HUES48 (cell line): ENCODE results near the gene VMP1.

Source experiments
- H3K27ac ChIP-seq: one replicate; pipeline ENCODE4 v1.7.0; 2013; ENCODE audit warnings: low read depth, low read length, inconsistent platforms
- H3K27me3 ChIP-seq: 2 replicates; pipeline ENCODE4 v1.6.1; 2013; ENCODE audit warnings: mild to moderate bottlenecking, low read length; ENCODE audit not compliant: control insufficient read depth, insufficient read depth
- H3K36me3 ChIP-seq: 2 replicates; pipeline ENCODE4 v1.6.1; 2013; ENCODE audit warnings: low read length; ENCODE audit not compliant: control insufficient read depth, insufficient read depth
- H3K4me1 ChIP-seq: 2 replicates; pipeline ENCODE4 v1.6.1; 2013; ENCODE audit warnings: mild to moderate bottlenecking, low read length; ENCODE audit not compliant: control insufficient read depth, insufficient read depth
- H3K4me3 ChIP-seq: 2 replicates; pipeline ENCODE4 v1.5.1; 2013; ENCODE audit warnings: mild to moderate bottlenecking, low read depth, low read length
- H3K9ac ChIP-seq: 2 replicates; pipeline ENCODE4 v1.6.1; 2013; ENCODE audit warnings: mild to moderate bottlenecking, low read depth, low read length, moderate library complexity
- H3K9me3 ChIP-seq: 2 replicates; pipeline ENCODE4 v1.6.1; 2013; ENCODE audit warnings: low read length; ENCODE audit not compliant: control insufficient read depth, insufficient read depth

Gene VMP1

GRCh38 chr17:59684967-59685366 is 22.5 kb upstream of the VMP1 start:
- no peaks in the 10 kb centered on the region for H3K9me3 ChIP-seq
- no peaks in the 10 kb centered on the region for H3K4me1 ChIP-seq
- H3K4me3 ChIP-seq: no peak overlapping the region
- peaks cover 100% of the 10 kb centered on the region for H3K36me3 ChIP-seq
- no peak overlapping the region for H3K27ac ChIP-seq
- H3K9ac ChIP-seq: no peak overlapping the region
- no peaks in the 10 kb centered on the region for H3K27me3 ChIP-seq

- Histone ChIP-seq H3K4me3 (no peak overlapping the region), H3K9me3 (no peaks in the 10 kb centered on the region), H3K9ac (no peak overlapping the region), H3K27ac (no peak overlapping the region), H3K4me1 (no peaks in the 10 kb centered on the region), H3K27me3 (no peaks in the 10 kb centered on the region), H3K36me3 (peaks cover 94% of the 10 kb centered on the region)
These were observed 19.4 kb upstream of the VMP1 start for GRCh38 chr17:59688008-59688407.

GRCh38 chr17:59688496-59688895 is 19.0 kb upstream of the VMP1 start:
- H3K9me3 ChIP-seq: no peaks in the 10 kb centered on the region
- no peaks in the 10 kb centered on the region for H3K27me3 ChIP-seq
- H3K4me3 ChIP-seq: no peak overlapping the region
- no peak overlapping the region for H3K27ac ChIP-seq
- H3K36me3 ChIP-seq: peaks cover 94% of the 10 kb centered on the region
- H3K9ac ChIP-seq: no peak overlapping the region
- H3K4me1 ChIP-seq: no peaks in the 10 kb centered on the region

GRCh38 chr17:59693582-59693981 is 13.9 kb upstream of the VMP1 start:
- H3K9me3 ChIP-seq: no peaks in the 10 kb centered on the region
- peaks cover 94% of the 10 kb centered on the region for H3K36me3 ChIP-seq
- H3K4me1 ChIP-seq: no peaks in the 10 kb centered on the region
- no peak overlapping the region for H3K4me3 ChIP-seq
- H3K9ac ChIP-seq: no peak overlapping the region
- no peaks in the 10 kb centered on the region for H3K27me3 ChIP-seq
- no peak overlapping the region for H3K27ac ChIP-seq

- Histone ChIP-seq H3K4me1 (no peaks in the 10 kb centered on the region), H3K27ac (no peak overlapping the region), H3K9me3 (no peaks in the 10 kb centered on the region), H3K9ac (no peak overlapping the region), H3K27me3 (no peaks in the 10 kb centered on the region), H3K36me3 (peaks cover 94% of the 10 kb centered on the region), H3K4me3 (no peak overlapping the region)
These were observed 13.1 kb upstream of the VMP1 start for GRCh38 chr17:59694344-59694743.

- Histone ChIP-seq H3K36me3 (peaks cover 85% of the 10 kb centered on the region), H3K4me3 (no peak overlapping the region), H3K4me1 (peaks cover 4% of the 10 kb centered on the region; the same call in 1 of the 2 replicates), H3K9me3 (no peaks in the 10 kb centered on the region), H3K27ac (no peak overlapping the region), H3K27me3 (no peaks in the 10 kb centered on the region), H3K9ac (no peak overlapping the region)
These were observed 11.3 kb upstream of the VMP1 start for GRCh38 chr17:59695945-59696681.

- Histone ChIP-seq H3K4me3 (no peak overlapping the region), H3K27me3 (no peaks in the 10 kb centered on the region), H3K9ac (no peak overlapping the region), H3K27ac (no peak overlapping the region), H3K36me3 (peaks cover 79% of the 10 kb centered on the region), H3K9me3 (no peaks in the 10 kb centered on the region), H3K4me1 (peaks cover 4% of the 10 kb centered on the region; the same call in 1 of the 2 replicates)
These were observed 10.7 kb upstream of the VMP1 start for GRCh38 chr17:59696682-59697277.

- Histone ChIP-seq H3K4me3 (no peak overlapping the region), H3K36me3 (peaks cover 72% of the 10 kb centered on the region), H3K27me3 (no peaks in the 10 kb centered on the region), H3K9ac (no peak overlapping the region), H3K9me3 (no peaks in the 10 kb centered on the region), H3K27ac (no peak overlapping the region), H3K4me1 (peaks cover 4% of the 10 kb centered on the region; the same call in 1 of the 2 replicates)
These were observed 9.3 kb upstream of the VMP1 start for GRCh38 chr17:59698143-59698542.

- Histone ChIP-seq H3K27ac (no peak overlapping the region), H3K4me3 (no peak overlapping the region), H3K9me3 (no peaks in the 10 kb centered on the region), H3K4me1 (peaks cover 4% of the 10 kb centered on the region; the same call in 1 of the 2 replicates), H3K9ac (no peak overlapping the region), H3K27me3 (no peaks in the 10 kb centered on the region), H3K36me3 (peaks cover 65% of the 10 kb centered on the region)
These were observed 8.2 kb upstream of the VMP1 start for GRCh38 chr17:59699218-59699617.

- H3K27ac ChIP-seq: no peak overlapping the region
These were observed 7.7 kb upstream of the VMP1 start for GRCh38 chr17:59699786-59700185.

GRCh38 chr17:59702304-59702703 is 5.2 kb upstream of the VMP1 start:
- H3K9ac ChIP-seq: no peak overlapping the region
- no peaks in the 10 kb centered on the region for H3K9me3 ChIP-seq
- no peaks in the 10 kb centered on the region for H3K27me3 ChIP-seq
- peaks cover 10% of the 10 kb centered on the region for H3K4me1 ChIP-seq
- H3K4me3 ChIP-seq: no peak overlapping the region
- no peak overlapping the region for H3K27ac ChIP-seq
- peaks cover 43% of the 10 kb centered on the region for H3K36me3 ChIP-seq

More at GRCh38 chr17:59699786-59700185, 7.7 kb upstream of the VMP1 start:
- no peak overlapping the region for H3K4me3 ChIP-seq
- H3K36me3 ChIP-seq: peaks cover 63% of the 10 kb centered on the region
- no peaks in the 10 kb centered on the region for H3K27me3 ChIP-seq
- no peak overlapping the region for H3K9ac ChIP-seq
- H3K9me3 ChIP-seq: no peaks in the 10 kb centered on the region
- peaks cover 4% of the 10 kb centered on the region; the same call in 1 of the 2 replicates for H3K4me1 ChIP-seq
